ENCODE measurements around the gene MRGPRF.

Gene MRGPRF

GRCh38 chr11:68990995-68991780 is 21.9 kb downstream of the MRGPRF start:
- in situ Hi-C loops (cut with MboI; ENCODE audit: low pct_unique_long_range_greater_than_20kb, low sequenced_read_pairs, unreplicated experiment) = no loop called here
- no peak for DNase-seq (ENCODE audit: low spot score)
- TF ChIP-seq, protein P1, sequence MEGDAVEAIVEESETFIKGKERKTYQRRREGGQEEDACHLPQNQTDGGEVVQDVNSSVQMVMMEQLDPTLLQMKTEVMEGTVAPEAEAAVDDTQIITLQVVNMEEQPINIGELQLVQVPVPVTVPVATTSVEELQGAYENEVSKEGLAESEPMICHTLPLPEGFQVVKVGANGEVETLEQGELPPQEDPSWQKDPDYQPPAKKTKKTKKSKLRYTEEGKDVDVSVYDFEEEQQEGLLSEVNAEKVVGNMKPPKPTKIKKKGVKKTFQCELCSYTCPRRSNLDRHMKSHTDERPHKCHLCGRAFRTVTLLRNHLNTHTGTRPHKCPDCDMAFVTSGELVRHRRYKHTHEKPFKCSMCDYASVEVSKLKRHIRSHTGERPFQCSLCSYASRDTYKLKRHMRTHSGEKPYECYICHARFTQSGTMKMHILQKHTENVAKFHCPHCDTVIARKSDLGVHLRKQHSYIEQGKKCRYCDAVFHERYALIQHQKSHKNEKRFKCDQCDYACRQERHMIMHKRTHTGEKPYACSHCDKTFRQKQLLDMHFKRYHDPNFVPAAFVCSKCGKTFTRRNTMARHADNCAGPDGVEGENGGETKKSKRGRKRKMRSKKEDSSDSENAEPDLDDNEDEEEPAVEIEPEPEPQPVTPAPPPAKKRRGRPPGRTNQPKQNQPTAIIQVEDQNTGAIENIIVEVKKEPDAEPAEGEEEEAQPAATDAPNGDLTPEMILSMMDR (IDR thresholded peaks at IDR 0.05; ENCODE audit: extremely low read depth, insufficient read depth, missing control alignments) = no peak

GRCh38 chr11:68989936-68990606 is 23.0 kb downstream of the MRGPRF start:
- TF ChIP-seq, protein P1 (IDR thresholded peaks at IDR 0.05; ENCODE audit: extremely low read depth, insufficient read depth, missing control alignments) = no peak
- in situ Hi-C loops (cut with MboI; ENCODE audit: low pct_unique_long_range_greater_than_20kb, low sequenced_read_pairs, unreplicated experiment) = no loop called here
- DNase-seq (ENCODE audit: low spot score) = no peak

GRCh38 chr11:68988491-68988890 is 24.6 kb downstream of the MRGPRF start:
- DNase-seq (ENCODE audit: low spot score) = no peak
- TF ChIP-seq, protein P1 (IDR thresholded peaks at IDR 0.05; ENCODE audit: extremely low read depth, insufficient read depth, missing control alignments) = no peak
- in situ Hi-C loops (cut with MboI; ENCODE audit: low pct_unique_long_range_greater_than_20kb, low sequenced_read_pairs, unreplicated experiment) = no loop called here

DNA sequence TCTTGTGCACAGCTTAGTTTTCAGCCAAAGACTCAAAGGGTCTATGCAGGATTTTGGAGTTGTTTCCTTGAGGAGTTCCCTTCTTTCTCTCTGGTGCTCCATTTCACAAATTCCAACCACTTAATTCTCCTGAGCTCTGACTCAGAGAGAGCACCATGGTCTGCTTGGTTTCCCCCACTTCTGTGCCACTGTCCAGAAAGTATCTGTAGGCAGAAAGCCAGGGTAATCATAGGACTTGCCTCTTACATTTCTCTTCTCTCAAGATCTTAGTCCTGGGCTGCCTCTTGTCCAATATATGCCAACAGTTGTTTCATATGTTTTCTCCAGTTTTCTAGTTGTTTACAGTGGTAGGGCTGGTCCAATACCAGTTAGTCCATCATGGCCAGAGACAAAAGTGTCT is 25.8 kb downstream of the MRGPRF start:
- in situ Hi-C loops (cut with MboI; ENCODE audit: low pct_unique_long_range_greater_than_20kb, low sequenced_read_pairs, unreplicated experiment) = no loop called here
- TF ChIP-seq, protein P1 (IDR thresholded peaks at IDR 0.05; ENCODE audit: extremely low read depth, insufficient read depth, missing control alignments) = no peak
- DNase-seq (ENCODE audit: low spot score) = no peak

GRCh38 chr11:68983801-68984200 is 29.2 kb downstream of the MRGPRF start:
- no peak for DNase-seq (ENCODE audit: low spot score)
- TF ChIP-seq, protein P1 (IDR thresholded peaks at IDR 0.05; ENCODE audit: extremely low read depth, insufficient read depth, missing control alignments) = no peak
- in situ Hi-C loops (cut with MboI; ENCODE audit: low pct_unique_long_range_greater_than_20kb, low sequenced_read_pairs, unreplicated experiment) = no loop called here

DNA sequence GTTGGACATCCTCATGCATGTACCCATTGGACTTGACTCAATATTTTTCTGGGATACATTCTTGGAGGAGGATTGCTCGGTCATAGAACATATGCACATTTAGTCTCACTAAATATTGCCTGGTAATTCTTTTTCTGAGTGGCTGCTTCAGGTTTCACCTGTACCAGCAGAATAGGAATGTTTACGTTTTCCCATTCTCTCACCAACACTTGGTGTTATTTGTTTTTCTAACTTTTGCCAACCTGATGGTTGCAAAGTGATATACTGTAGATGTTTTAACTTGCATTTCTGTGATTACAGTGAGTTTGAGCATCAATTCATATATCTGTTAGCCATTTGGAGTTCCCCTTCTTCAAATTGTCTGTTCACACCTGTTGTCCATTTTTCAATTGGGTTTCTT is 30.9 kb downstream of the MRGPRF start:
- in situ Hi-C loops (cut with MboI; ENCODE audit: low pct_unique_long_range_greater_than_20kb, low sequenced_read_pairs, unreplicated experiment) = no loop called here
- DNase-seq (ENCODE audit: low spot score) = no peak
- TF ChIP-seq, protein P1 (IDR thresholded peaks at IDR 0.05; ENCODE audit: extremely low read depth, insufficient read depth, missing control alignments) = no peak
